NCI-H1436 (cell line): ENCODE measurements around the gene DNPEP.
"Not testable (repeated sequence)": the region's sequence is repeated elsewhere in the genome, so short reads cannot be mapped to it uniquely, and the experiment has no call there.

Source experiments
- DNase-seq: peaks from one replicate; lab custom pipeline; 2025; lab: John Stamatoyannopoulos, UW

The DNPEP gene

GRCh38 chr2:219401606-219402005 lies 13.9 kb upstream of the DNPEP start:
- no peak for DNase-seq

GRCh38 chr2:219400562-219400961 lies 12.8 kb upstream of the DNPEP start:
- DNase-seq: no peak

DNA sequence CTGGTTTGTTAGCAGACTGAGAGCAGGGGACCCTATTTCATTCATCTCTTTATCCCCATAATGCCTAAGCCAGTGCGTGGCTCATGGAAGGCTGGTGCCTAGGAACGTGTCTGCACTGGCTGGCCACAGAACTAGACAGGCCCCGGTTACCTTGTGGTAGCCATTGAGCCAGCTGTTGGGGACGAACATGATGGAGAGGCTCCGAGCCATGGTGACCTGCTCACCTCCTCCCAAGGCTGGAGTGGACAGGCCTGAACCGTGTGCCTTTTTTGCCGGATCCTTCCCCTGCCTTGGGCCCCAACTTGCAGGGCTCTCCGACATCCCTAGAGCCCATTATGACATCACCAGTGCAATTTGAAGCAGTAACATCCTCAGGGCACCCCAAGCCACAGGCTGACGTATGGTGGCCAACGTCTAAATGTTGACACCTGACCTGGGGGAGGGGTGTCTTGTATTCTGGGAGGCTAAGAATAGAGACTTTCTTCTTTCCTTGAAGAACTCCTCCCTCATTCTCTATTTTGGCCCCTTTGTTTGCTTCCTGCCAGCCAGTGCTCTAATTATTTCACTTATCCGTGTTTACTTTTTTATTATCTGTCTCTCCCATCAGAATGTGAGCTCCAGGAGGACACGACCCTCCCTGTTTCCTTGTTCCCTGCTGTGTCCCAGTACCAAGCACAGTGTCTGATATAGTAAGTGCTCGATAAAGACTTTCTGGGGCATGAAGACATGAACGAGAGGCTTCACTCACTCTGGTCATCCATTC lies 12.2 kb upstream of the DNPEP start:
- no peak for DNase-seq

GRCh38 chr2:219398721-219399363 lies 11.1 kb upstream of the DNPEP start:
- DNase-seq: no peak

- DNase-seq: no peak
Observed at GRCh38 chr2:219396863-219397457, 9.2 kb upstream of the DNPEP start.

DNA sequence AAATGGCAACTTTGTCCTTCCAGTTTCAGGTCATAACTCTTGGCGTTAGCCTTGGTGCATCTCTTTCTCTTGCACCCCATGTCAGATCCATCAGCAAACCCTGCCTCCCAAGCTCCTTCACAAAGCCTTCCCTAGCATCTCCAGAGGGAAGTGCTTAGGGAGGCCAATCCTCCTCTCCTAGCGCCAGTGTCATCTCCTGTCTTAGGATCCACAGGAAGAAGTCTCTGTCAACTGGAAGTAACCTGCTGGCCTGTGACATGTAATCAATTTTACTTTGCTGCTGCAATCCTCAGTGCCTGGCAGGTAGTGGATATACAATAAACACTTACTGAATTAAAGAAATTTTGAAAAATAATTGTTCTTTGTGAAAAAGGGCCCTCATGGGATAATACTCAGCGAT lies 7.9 kb upstream of the DNPEP start:
- no peak for DNase-seq

GRCh38 chr2:219395056-219395455 lies 7.3 kb upstream of the DNPEP start:
- DNase-seq: not testable (repeated sequence)

DNA sequence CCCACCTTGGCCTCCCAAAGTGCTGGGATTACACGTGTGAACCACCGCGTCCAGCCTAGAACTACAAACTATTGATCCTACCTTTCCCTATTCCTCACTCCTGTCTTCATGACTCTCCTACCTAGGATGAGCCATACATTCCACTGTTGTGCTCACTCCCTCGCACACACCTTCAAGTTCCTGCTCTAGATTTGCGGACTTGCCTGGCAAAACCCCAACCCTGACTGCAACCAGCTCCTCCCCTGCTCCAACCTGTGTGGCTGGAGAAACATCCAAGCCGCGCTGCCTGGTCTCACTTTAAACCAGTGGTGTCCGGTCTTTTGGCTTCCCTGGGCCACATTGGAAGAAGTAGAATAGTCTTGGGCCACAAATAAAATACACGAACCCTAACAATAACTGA lies 5.0 kb upstream of the DNPEP start:
- no peak for DNase-seq

DNA sequence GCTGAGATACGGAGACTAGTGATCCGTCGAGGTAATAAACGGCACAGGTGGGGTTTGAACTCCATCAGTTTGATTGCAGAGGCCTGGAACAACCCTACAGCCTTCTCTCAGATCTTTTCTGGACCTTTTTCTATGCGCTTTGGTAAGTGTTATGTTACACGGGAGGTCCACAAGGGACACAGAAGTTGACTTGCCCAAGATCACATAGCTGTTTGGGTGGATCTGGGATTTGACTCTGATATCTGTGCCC lies 1.1 kb upstream of the DNPEP start:
- no peak for DNase-seq

DNA sequence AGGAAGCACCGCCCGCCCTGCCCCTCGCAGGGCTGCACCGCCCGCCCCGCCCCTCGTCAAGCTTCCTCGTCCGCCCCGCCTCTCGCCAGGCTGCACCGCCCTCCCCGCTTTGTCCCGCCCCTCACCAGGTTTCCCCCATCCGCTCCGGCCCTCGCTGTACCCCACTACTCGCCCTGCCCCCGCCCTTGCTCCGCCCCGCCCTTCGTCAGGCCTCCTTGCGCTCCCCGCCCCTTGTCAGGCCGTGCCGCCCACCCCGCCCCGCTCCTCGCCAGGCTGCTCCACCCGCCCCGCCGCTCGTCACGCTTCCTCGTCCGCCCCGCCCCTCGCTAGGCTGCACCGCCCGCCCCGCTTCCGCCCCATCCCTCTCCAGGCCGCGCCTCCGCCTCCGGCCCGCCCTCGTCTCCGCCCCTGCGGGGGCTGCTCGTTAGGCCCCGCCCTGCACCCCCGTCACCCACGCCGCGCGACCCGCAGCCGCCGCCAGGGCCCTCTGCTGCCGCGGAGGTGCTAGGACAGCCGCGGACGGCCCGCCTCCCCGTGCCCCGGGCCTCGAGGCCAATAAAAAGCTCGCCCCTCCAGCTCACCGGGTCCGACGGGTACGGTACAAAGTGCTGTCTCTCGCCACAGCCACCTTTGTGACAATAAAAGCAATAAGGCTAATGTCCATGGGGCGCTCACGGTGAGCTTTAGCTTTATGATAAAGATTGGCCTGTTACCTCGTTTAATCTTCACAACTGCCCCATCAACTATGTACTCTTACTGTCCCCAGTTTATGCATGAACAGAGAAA lies 602 bp upstream of the DNPEP start:
- peak; percentile 93 for DNase-seq

- no peak for DNase-seq
Observed at GRCh38 chr2:219386532-219387280, 1.0 kb downstream of the DNPEP start.

- no peak for DNase-seq
Observed at GRCh38 chr2:219385958-219386520, 1.7 kb downstream of the DNPEP start.

GRCh38 chr2:219384859-219385258 lies 2.9 kb downstream of the DNPEP start:
- no peak for DNase-seq

DNA sequence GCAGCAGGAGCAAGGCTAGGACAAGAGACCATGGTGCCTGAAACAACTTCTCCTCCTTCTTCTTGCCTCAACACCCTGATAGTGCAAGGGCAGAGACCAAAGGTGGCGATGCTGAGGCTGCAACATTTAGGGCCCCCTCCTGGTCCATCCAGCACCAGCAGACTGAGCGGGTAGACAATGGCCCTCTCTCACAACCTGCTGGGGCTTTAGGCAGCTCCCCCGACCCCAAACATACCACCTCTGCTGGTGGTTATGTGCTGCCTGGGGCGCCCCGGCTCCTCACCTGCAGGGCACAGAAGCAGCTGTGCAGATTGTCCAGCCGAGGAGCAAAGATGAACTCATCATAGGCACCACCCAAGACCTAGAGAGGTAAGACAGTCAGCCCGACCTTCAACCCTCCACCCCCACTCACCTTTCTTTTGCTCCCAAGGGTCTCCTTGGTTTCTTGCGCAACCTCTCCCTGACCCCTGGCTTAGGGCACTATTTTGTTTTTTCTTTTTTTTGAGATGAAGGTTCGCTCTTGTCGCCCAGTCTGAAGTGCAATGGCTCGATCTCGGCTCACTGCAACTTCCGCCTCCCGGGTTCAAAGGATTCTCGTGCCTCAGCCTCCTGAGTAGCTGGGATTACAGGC lies 3.5 kb downstream of the DNPEP start:
- no peak for DNase-seq

DNA sequence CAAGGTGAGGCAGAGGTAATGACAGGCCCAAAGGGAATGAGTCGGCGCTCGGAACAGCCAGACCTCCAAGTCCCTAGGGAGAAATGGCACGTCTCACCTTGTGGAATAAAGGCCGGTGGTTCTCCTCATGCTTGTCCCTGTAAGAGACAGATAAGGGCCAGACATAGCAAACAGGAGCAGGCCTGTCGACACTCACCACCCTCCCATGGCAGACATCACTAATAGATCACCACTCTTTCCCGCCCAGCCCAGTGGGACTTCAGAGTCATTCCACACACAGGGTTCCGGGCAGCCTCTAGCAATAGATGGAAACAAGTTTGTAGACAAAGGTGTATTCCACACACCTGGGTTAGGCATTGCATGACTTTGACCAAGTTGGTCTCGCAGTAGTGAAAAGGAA lies 6.3 kb downstream of the DNPEP start:
- DNase-seq: no peak

- DNase-seq: no peak
Observed at GRCh38 chr2:219380926-219381325, 6.8 kb downstream of the DNPEP start.

DNA sequence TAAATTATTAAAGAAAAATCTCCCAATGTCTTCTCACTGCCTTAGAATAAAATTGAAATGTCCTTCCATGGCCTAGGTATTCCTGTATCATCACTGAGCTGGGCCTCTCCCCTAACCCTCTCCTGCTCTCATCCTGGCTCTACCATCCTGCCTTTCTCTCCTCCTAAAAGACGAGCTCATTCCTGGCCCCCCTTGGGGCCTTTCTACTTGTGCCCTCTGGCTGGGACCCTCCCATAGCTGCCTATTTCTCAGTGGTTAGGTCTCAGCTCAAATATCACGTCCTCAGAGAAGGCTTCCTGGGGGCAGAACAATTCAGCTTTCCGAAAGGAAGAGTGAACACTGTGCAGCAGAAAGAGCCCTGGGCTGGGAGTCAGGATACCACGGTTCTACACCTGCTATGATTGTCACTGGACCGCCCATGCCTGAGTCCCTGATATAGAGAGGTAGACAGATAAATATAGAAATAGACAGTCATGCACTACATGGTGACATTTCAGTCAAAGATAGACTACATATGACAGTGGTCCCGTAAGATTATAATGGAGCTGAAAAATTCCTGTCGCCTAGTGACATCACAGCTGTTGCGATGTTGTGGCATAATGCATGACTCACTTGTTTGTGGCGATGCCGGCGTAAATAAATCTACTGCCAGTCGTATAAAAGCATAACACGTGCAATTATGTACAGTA lies 9.4 kb downstream of the DNPEP start:
- no peak for DNase-seq

DNA sequence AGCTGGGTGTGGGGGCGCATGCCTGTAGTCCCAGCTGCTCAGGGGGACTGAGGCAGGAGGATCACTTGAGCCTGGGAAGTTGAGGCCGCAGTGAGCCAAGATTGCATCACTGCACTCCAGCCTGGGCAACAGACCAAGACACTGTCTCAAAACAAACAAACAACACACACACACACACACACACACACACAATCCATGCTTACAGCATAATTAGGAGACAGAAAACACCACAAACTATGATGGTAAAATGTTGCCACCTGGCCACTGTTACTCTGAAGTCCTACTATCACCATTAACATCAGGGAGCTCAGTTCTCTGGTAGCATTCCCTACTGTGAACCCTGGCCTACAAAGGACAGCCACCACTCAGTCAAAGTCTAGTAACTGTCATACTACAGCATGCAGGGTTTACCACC lies 18.3 kb downstream of the DNPEP start:
- no peak for DNase-seq

DNA sequence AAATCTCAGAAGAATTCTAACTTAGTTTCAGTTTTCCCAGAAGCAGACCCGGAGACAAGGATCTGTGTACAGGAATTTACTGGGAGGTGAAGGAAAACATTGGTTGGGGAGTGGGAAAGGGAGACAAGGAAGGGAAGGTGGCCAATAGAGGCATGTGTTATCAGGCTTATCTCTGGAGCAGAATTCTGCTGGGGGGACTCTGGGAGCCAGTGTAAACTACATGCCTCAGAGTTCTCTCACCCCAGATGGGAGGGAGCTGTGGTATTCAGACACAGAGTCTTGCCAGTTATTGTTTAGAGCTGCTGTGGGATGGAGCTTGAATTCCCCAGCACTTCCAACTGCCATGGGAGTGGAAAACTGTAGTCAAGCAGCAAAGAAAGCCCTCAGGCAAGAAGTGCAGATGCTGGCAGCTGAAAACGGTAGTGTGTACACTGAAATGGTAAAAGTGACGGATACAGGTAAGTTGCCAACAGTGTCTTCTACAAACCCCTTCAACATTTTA lies 19.0 kb downstream of the DNPEP start:
- no peak for DNase-seq

- no peak for DNase-seq
Observed at GRCh38 chr2:219362524-219363164, 25.1 kb downstream of the DNPEP start.
